HG02852 (cell line): ENCODE results near the gene IL23R.
"Not testable (repeated sequence)": the region's sequence is repeated elsewhere in the genome, so short reads cannot be mapped to it uniquely, and the experiment has no call there.

Experiments used
- ATAC-seq: cut with Tn5 transposase; IDR thresholded peaks from one replicate; pipeline ENCODE4 v1.9.1; 2021; ENCODE audit warnings: mild to moderate bottlenecking, moderate library complexity; ENCODE audit not compliant: unreplicated experiment

Gene IL23R

DNA sequence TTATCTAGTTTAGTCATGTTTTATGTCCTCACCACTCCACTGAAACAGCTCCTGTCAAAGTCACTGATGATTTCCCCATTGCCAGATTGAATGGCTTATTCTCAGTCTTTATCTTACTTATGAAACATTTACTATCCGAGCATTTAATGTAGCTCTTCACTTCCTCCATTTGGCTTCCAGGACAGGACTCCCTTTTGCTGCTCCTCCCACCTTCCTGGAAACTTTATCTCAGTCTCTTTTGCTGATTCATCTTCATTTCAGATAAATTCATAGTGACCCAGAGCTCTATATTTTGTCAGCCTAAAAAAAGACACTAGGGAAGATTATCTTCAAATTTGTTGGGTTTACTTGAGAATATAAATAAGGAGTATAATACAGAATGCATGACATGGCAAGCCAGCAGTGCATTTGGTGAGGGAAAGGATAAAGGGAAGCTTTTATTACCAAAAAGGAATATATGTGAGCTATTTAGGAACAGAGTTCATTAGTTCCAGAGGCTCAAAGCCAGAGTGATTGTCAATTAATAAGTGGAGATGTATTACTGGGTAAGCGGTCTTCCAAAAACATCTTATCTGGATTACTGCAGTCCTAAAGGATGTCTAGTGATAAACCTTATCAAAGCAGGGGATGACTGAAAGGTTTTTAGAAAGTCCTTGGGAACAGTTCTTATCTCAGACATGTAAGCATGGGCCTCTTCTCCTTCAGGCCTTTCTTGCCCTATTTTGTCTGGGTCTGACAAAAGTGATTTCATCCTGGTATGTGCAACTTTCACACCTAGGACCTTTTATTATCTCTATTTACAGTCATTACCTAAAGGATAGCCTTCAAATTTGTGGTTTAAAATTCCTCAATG is 25.6 kb downstream of the IL23R start:
- no peak for ATAC-seq

DNA sequence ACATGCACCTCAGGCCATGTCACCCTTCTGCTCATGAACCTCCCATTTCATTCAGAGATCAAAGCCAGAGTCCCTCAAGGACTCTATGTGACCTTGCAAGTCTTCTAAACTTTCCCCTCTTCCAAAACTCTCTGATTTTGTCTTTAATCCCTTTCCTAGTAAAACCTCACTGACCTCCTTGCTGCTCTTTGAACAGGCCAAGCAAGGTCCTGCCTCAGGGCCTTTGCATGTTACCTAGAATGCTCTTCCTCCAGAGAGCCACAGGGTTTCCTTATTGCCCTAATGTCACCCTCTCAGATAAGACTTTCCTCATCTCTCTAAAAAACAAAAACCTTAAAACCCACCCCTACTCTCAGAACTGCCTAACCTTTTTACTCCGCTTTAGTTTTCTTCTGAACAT is 26.6 kb downstream of the IL23R start:
- no peak for ATAC-seq

DNA sequence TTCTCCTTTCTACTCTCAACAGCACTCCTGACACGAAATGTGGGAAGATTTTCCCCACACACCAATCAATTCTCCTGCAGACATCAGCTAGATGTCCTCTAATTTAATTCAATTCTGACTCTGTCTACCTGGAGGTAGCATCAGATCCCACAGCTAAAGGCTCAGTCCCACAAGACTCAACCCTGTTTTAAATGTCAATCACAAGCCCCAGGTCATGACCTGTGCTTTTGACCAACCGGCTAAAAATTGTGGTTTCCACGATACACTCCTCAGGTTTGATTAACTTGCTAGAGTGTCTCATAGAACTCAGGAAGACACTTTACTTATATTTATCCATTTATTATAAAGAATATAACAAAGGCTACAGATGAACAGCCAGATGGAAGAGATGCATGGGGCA is 27.4 kb downstream of the IL23R start:
- no peak for ATAC-seq

DNA sequence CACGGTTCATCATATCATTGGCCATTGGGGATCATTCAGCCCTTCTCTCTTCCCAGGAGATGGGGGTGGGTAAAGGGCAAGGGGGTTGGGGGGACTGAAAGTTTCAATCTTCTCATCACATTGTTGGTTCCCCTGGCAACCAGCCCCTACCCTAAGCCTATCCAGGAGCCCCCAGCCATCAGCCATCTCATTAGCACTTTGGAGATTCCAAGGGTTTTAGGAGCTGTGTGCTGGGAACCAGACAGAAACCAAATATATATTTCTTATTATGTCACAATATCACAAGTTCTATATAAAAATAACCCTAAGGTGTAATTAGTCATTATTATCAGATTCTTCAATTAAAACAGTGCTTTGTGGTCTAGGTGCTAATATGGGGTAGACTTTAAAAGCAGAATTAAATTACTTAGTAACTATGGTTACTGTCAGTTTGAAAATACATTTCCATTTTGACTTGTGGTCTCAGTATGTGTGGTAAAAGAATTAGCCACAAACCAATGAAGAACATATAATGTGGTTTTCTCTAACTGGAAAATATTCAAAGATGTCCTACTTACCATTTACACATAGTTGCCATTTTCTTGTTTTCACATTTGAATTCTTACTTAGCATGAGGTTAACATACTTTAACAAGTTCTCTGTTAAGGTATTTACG is 28.1 kb downstream of the IL23R start:
- ATAC-seq = peak; percentile 61

DNA sequence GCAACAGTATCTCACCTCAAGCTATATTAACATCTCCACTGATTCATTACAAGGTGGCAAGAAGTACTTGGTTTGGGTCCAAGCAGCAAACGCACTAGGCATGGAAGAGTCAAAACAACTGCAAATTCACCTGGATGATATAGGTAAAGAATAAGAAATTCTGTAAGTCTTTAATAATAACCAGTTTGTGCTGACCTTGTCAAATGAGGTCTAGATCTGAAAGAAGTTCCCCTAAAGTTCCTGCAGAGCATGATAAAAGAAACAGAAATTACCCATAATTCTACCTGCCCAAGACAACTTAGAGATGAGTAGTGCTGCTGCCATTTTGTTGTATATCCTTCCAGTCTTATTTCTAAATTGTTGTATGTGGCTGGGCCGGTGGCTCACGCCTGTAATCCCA is 34.5 kb downstream of the IL23R start:
- no peak for ATAC-seq

DNA sequence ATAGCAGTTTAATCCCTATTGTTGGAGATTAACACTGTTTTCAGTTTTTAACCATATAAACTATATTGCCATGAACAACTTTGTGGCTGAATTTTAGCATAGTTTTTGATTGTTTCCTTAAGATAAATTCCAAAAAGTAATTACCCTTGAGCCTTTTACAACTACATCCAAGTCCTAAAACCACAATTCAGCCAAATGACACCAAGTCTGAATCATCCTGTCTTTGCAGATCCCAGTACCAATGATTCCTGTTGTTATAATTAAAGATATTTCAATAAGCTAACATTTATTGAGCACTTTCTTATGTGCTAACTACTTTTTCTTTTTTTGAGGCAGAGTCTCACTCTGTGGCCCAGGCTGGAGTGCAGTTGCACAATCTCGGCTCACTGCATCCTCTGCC is 35.6 kb downstream of the IL23R start:
- ATAC-seq = no peak

DNA sequence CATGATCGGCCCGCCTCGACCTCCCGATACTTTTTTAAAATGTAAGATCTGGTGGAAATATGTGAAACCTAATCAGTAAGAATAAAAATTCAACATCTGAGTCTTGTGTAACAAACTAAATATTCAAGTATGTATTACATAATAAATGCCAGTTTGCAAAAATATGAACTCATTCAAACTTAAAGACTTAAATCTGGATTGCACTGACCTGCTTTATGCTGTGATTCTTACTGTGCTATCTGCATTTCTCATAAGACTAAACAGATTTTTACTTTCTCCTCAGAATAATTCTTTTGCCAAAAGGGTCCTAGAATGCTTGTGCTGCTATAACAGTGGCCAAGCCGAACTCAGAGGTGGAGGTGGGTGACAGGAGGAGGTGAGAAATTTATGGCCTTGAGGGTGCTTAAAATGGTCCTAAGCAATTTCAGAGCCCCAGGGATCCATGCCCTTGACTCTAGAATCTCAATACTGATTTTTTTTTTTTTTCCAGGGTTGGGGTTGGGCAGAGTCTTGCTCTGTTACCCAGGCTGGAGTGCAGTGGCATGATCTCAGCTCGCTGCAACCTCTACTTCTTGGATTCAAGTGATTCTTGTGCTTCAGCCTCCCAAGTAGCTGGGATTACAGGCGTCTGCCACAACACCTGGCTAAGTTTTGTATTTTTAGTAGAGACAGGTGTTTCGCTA is 38.2 kb downstream of the IL23R start:
- ATAC-seq = no peak

DNA sequence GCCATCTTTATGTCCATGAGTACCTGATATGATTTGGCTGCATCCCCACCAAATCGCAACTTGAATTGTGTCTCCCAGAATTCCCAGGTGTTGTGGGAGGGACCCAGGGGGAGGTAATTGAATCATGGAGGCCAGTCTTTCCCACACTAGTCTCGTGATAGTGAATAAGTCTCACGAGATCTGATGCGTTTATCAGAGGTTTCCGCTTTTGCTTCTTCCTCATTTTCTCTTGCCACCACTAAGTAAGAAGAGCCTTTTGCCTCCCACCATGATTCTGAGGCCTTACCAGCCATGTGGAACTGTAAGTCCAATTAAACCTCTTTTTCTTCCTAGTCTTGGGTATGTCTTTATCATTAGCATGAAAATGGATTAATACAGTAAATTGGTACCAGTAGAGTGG is 41.1 kb downstream of the IL23R start:
- not testable (repeated sequence) for ATAC-seq

DNA sequence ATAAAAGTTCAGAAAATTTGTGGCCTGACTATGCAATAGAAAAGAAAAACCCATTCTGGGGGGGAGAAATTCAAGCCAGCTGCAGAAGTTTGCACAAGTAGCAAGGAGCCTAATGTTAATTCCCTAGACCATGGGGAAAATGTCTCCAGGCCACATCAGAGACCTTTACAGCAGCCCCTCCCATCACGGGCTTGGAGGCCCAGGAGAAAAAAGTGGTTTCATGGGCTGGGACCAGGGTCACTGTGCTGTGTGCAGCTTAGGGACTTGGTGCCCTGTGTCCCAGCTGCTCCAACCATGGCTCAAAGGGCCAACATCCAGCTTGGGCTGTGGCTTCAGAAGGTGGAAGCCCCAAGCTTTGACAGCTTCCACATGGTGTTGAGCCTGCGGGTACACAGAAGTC is 42.0 kb downstream of the IL23R start:
- no peak for ATAC-seq

DNA sequence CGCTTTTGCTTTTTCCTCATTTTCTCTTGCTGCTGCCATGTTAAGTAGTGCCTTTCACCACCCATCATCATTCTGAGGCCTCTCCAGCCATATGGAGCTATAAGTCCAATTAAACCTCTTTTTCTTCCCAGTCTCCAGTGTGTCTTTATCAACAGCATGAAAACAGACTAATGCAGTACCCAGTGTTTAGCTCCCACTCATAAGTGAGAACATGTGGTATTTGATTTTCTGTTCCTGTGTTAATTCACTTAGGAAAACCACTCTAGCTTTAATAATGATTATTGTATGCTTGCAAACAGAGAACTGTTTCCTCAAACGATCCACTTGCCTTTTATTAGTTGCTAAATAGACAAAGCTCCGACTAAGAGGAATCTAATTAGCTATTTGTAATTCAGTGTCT is 43.3 kb downstream of the IL23R start:
- ATAC-seq = no peak

DNA sequence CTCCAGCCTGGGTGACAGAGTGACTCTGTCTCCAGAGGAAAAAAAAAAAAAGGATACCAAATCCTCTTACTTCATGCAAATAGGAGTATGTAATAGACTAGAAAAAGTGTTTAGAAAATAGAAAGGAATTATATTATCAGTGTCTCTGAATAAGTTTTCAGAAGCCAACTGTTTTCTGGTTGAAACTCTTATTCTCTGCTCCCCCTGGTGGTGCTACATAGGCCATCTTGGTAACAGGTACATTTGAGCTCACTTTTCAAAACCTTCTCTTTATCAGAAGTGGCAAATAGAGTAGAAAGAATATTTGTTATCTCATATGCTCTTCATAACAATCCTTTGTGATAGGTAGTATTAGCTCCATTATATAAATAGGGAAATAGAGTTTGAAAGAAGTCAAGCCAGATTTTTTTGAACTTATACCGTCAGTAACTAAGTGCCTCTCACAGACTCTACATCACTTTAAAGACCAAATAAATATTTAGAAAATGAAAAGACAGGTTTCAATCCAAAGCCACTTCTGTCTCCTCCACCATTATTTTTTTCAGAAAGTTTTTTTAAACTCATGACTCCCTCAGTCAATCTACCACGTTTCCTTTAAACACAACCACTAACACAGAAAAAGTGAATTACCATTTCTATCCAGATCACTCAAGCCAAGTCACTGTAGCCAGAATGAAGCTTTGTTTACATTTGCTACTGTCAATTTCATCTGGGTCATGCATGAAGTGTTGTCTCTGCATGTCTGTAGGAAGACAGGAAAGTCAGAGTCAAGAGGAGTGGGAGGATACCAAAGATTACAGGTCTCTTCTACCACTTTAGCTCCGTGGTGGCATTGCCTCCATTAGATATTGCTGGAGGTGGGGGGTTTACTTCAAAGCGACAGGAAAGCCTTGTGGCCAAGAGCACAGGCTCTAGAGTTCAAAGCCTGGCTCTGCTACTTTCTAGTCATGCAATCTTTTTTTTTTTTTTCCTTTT is 45.6 kb downstream of the IL23R start:
- ATAC-seq = peak; percentile 42

DNA sequence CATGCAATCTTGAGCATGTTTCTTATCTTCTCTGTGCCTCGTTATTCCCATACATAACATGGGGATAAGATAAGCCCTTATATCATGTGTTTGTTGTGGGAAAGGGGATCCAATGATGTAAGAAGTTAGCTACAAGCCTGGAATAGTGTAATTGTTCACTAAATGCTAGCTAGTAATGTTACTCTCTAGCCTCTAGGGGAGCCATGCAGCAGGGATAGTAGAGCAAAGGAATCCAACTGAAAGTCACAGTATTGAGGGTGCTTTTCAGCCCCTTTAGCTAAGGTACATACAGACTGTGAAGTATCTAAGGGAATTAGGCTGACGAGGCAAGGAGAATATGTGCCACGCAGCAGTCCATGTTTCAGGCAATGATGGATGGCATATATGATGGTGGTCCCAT is 46.9 kb downstream of the IL23R start:
- no peak for ATAC-seq

DNA sequence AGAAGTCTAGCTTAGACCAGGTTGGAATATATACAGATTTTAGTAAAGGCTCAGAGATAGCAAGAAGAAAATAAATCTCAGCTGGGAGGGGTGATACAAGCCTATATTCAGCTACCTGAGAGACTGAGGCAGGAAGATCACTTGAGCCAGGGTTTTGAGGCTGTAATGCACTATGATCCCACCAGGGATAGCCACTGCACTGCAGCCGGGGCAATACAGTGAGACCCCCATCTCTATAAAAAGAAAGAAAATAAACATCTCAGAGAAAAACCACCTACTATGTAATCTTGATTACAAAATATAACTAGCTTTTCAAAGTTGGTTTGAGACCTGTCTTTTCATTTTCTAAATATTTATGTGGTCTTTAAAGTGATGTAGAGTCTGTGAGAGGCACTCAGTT is 47.7 kb downstream of the IL23R start:
- ATAC-seq = no peak

DNA sequence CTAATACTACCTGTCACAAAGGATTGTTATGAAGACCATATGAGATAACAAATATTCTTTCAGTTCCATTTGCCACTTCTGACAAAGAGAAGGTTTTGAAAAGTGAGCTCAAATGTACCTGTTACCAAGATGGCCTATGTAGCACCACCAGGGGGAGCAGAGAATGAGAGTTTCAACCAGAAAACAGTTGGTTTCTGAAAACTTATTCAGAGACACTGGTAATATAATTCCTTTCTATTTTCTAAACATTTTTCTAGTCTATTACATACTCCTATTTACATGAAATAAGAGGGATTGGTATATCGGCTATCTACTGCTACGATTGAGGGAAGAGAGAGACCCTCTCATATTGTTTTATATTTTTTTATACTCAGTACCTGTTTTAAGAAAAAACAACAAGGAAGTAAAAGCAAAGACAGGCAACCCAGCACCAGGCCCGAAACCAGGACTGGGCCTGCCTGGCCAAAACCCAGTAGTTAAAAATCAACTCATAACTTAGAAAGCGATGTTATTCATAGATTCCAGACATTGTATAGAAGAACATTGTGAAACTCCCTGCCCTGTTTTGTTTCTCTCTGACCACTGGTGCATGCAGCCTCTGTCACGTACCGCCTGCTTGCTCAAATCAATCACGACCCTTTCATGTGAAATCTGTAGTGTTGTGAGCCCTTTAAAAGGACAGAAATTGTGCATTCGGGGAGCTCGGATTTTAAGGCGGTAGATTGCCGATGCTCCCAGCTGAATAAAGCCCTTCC is 48.3 kb downstream of the IL23R start:
- ATAC-seq = peak; percentile 59

DNA sequence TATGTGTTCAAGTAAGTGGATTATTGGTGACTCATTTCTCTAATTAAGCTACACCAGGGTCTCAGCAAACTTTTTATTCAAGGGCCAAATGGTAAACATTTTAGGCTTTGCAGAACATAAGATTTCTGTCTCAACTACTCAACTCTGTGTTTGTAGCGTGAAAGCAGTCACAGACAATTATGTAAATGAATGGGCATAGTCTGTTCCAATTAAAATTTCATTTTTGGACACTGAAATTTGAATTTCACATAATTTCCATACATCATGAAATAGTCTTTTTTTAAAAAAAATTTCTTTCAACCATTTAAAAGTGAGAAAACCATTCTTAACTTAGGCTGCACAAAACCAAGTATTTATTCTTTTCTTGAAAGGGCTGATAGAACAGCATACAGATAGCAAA is 50.1 kb downstream of the IL23R start:
- no peak for ATAC-seq

DNA sequence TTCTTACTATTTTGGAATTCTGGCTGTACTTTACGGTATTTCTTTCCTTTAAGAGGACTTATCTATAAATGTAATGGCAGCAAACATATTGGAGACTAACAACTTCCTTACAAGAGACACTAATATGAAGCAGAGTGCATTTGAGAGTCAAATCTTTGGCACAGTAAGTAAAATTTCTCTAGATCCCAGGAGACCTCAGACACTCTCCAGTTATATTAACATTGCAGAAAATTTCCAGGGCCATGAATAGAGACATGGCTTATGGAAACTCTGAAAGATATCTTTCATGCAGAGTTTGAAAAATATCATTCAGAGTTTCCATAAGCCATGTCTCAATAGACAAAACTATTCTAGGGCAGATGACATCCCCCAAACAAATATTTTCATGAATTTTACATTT is 51.2 kb downstream of the IL23R start:
- ATAC-seq = no peak

DNA sequence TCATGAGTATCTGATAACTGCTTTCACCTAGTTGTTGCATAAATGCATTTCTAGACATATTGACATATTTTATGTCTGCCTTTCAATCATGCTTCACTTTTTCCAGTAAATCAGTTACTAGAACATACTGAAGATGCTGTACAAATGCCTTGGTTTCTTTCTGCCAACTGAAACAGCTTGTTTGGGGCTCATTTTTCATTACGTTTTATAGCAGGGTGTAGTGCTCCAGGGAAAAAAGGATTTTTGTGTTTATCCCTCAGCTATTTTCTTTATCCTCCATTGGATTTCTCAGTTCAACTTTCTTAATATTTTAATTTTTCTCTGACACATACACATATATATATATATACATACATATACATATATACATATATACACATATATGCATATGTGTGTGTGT is 51.7 kb downstream of the IL23R start:
- ATAC-seq = no peak

DNA sequence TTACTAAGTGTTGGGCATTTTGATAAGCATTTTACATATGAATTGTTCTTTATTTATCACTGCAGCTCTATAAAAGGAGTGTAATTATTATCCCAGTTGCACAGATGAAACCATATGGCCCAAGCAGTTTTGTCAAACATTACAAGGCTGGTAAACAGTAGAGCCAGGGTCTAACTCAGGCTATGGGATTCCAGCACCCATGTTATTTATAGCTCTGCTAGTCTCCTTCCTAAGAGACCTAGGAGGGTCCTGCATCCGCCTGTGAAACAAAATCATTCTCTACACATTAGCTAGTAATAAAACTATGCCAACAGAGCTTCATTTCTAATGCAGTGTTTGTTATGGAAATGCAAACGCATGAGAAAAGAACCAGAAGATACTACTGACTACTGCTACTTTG is 58.6 kb downstream of the IL23R start:
- ATAC-seq = no peak

DNA sequence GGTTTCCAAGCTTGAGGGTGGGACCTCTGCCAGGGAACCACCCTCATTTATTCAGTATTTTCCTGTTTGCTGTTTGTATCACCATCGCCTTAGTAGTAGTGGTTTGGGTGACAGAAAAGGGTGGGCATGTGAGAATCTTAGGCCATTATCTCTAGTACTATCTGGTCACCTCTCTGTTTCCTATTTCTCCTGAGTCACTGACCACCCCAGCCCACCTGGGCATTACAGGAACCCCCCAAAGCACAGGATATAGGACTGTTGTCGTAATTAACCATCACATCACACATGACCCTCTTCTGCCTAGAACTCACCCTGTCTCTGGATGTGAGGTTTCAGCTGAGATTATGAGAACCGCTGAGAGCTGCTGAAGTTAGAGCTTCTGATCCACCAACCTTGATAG is 60.4 kb downstream of the IL23R start:
- ATAC-seq = no peak

DNA sequence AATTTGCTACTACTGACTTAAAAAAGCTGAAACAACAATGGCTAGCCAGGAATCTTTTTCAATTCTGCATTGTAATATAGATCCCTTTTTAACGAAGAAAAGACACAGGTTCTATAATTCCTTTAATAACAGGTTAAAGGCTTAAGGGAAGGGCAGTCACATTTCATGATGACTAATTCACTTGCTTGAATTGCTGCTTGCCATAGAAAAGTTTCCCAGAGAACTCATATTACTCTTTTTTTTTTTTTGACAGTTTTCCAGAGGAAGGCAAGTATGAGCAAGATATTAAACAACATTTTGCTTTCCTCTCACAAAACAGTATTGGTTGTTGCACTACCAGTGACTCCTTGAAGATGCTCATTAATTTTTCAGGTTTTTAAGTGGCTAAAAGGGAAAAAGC is 60.9 kb downstream of the IL23R start:
- no peak for ATAC-seq
